ENCODE data around the gene ARL15. TPM values are rescaled to one million over a fixed set of nuclear protein-coding genes. Genes with fewer than 3 reads are reported as not detected.

Gene ARL15
- total RNA-seq, 1 experiment from 2014 or later: 13.0 TPM

GRCh38 chr5:53932351-53932750, 378.0 kb downstream of the ARL15 start:
- H2BK20ac ChIP-seq (ENCODE audit: low read depth, low read length, poor library complexity, severe bottlenecking): no peak overlapping the region
- no peaks in the 10 kb centered on the region for H3K27me3 ChIP-seq (ENCODE audit: insufficient read depth, low read length)
- no peak overlapping the region for H3K27ac Mint-ChIP-seq

More at GRCh38 chr5:53932351-53932750, 378.0 kb downstream of the ARL15 start:
- no CpG with 5 or more reads among the region's 6 CpGs for WGBS (ENCODE audit: extremely low coverage, insufficient read length, low lambda C conversion rate)
- H3K9me3 Mint-ChIP-seq: no peaks in the 10 kb centered on the region
- Histone ChIP-seq H3K27ac (ENCODE audit: insufficient read length, low read depth, low read length) (no peak overlapping the region), H3K9me3 (ENCODE audit: control insufficient read depth, low read depth, low read length) (no peaks in the 10 kb centered on the region), H4K8ac (replicated peaks; ENCODE audit: insufficient read length, low read depth, low read length) (no peak overlapping the region), H3K18ac (ENCODE audit: insufficient read length, low read depth, low read length) (no peak overlapping the region), H4K91ac (ENCODE audit: insufficient read length, low read depth, low read length) (no peak overlapping the region), H3K9ac (ENCODE audit: extremely low read depth, insufficient read length, low read length) (no peak overlapping the region), H4K20me1 (ENCODE audit: control insufficient read depth, insufficient read depth, insufficient read length) (no peaks in the 10 kb centered on the region), H3K4ac (ENCODE audit: low read depth, low read length) (no peak overlapping the region), H3K14ac (ENCODE audit: insufficient read depth, low read length) (no peak overlapping the region), H3K4me1 (ENCODE audit: insufficient read depth, low read length) (no peaks in the 10 kb centered on the region; the same call in 1 of the 2 replicates), H3K79me2 (ENCODE audit: insufficient read depth, low read length) (no peaks in the 10 kb centered on the region), H3K4me2 (ENCODE audit: insufficient read depth, insufficient read length, low read length) (no peak overlapping the region), H3T11ph (ENCODE audit: low read length) (no peak overlapping the region), H2BK15ac (ENCODE audit: low read depth, low read length) (no peak overlapping the region), H2AK5ac (ENCODE audit: insufficient read length, low read length) (no peak overlapping the region), H3K23me2 (ENCODE audit: insufficient read length, low read depth, low read length, poor library complexity, severe bottlenecking) (no peaks in the 10 kb centered on the region), H3K56ac (ENCODE audit: insufficient read length, low read depth, low read length) (no peak overlapping the region), H3K79me1 (ENCODE audit: insufficient read depth, low read depth, low read length, poor library complexity, severe bottlenecking) (no peaks in the 10 kb centered on the region), H2BK5ac (ENCODE audit: insufficient read length, low read length) (no peak overlapping the region), H2BK120ac (ENCODE audit: low read depth, low read length, poor library complexity, severe bottlenecking) (no peak overlapping the region), H3K23ac (ENCODE audit: insufficient read length, low read depth, low read length) (no peak overlapping the region), H4K5ac (ENCODE audit: insufficient read length, low read depth, low read length) (no peak overlapping the region), H2BK12ac (ENCODE audit: insufficient read length, low read depth, low read length) (no peak overlapping the region), H2AFZ (ENCODE audit: low read length) (no peak overlapping the region)
- peaks cover 41 to 56% of the 10 kb centered on the region in 2 experiments for H3K4me1 Mint-ChIP-seq
- H3K27me3 Mint-ChIP-seq (ENCODE audit: low read depth): no peaks in the 10 kb centered on the region
- no peak overlapping the region for H3K4me3 Mint-ChIP-seq
- TF ChIP-seq CTCF (conservative IDR thresholded peaks at IDR 0.05): no peak
- DNase-seq: no peak
- H3K36me3 Mint-ChIP-seq (ENCODE audit: insufficient read depth in 1 of 3, low read depth in 3 of 3): no peaks in the 10 kb centered on the region; a peak in 1 of 7 replicates
